Activated B cell treated with CpG ODN at 0.5 μM for 24 hours (primary cell): ENCODE measurements around the gene CADPS. TPM values are rescaled to one million over a fixed set of nuclear protein-coding genes. Genes with fewer than 3 reads are reported as not detected.

ENCODE experiments used
- ATAC-seq: fragments of 200-7000 bp; cut with Tn5 transposase; one replicate; pipeline ENCODE4 v1.10.0; 2021; ENCODE audit warnings: low read depth, mild to moderate bottlenecking, moderate library complexity
- CTCF ChIA-PET: fragments of 350-600 bp; sonication (Branson Sonifier 250); formaldehyde crosslinking; loops from one replicate; lab custom pipeline; 2021; ENCODE audit warnings: antibody characterized with exemption; lab: Charles Lee
- POLR2A ChIA-PET: fragments of 350-600 bp; sonication (Branson Sonifier 250); formaldehyde crosslinking; loops from one replicate; lab custom pipeline; 2021; ENCODE audit warnings: antibody characterized with exemption; lab: Charles Lee
- DNase-seq: peaks from one replicate; pipeline ENCODE4 v3.0.0; 2022
- H3K27ac Mint-ChIP-seq: one replicate; pipeline ENCODE4 v1.8.0; 2020; ENCODE audit warnings: mixed read lengths
- H3K27me3 Mint-ChIP-seq: one replicate; pipeline ENCODE4 v1.8.0; 2021; ENCODE audit warnings: mixed read lengths
- H3K36me3 Mint-ChIP-seq: one replicate; pipeline ENCODE4 v1.8.0; 2021; ENCODE audit warnings: low read depth, mixed read lengths
- H3K4me1 Mint-ChIP-seq: one replicate; pipeline ENCODE4 v1.8.0; 2021; ENCODE audit warnings: mixed read lengths
- H3K4me3 Mint-ChIP-seq: one replicate; pipeline ENCODE4 v1.8.0; 2020; ENCODE audit warnings: mild to moderate bottlenecking, mixed read lengths
- H3K9me3 Mint-ChIP-seq: one replicate; pipeline ENCODE4 v1.8.0; 2020; ENCODE audit warnings: mixed read lengths
- intact Hi-C: fragments of 100-400 bp; cut with micrococcal nuclease; formaldehyde crosslinking; loops from one replicate; pipeline ENCODE4 v1.15.1; 2024
- total RNA-seq: library from RNA; stranded (reverse); gene quantifications from 2 replicates; pipeline ENCODE4 v1.2.3, GENCODE V29; 2022
- TF ChIP-seq, protein P1 (sequence below): fragments of 200-600 bp; IDR thresholded peaks from one replicate; pipeline ENCODE4 v1.8.0; 2022; ENCODE audit warnings: antibody characterized with exemption, mild to moderate bottlenecking

CADPS gene
- total RNA-seq, 1 donor from 2014 or later: not detected

DNA sequence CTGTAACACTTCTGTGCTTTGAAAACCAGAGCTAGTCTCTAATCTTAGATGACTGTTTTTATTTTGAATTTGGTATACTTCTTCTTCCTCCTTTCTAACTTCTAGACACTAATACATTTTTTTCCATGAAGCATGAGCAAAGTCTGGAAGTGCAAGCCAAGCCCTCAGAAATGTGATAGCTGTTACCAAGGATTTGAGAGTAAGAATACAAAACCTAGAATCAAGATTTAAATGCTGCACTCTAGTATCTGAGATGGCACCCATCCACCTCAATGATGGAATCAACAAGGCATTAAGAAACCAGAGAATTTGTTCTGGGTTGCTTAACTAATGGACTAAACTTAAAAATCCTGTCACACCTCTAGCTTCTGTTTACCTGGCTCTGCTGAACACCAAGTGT is 511.0 kb downstream of the CADPS start:
- DNase-seq: no peak
- Mint-ChIP-seq H3K36me3 (no peaks in the 10 kb centered on the region), H3K27me3 (peaks cover 37% of the 10 kb centered on the region), H3K27ac (no peak overlapping the region), H3K4me3 (no peak overlapping the region), H3K4me1 (no peaks in the 10 kb centered on the region), H3K9me3 (peaks cover 2% of the 10 kb centered on the region)
- intact Hi-C loops: no loop called here
- POLR2A ChIA-PET: no interaction called here
- TF ChIP-seq, protein P1, sequence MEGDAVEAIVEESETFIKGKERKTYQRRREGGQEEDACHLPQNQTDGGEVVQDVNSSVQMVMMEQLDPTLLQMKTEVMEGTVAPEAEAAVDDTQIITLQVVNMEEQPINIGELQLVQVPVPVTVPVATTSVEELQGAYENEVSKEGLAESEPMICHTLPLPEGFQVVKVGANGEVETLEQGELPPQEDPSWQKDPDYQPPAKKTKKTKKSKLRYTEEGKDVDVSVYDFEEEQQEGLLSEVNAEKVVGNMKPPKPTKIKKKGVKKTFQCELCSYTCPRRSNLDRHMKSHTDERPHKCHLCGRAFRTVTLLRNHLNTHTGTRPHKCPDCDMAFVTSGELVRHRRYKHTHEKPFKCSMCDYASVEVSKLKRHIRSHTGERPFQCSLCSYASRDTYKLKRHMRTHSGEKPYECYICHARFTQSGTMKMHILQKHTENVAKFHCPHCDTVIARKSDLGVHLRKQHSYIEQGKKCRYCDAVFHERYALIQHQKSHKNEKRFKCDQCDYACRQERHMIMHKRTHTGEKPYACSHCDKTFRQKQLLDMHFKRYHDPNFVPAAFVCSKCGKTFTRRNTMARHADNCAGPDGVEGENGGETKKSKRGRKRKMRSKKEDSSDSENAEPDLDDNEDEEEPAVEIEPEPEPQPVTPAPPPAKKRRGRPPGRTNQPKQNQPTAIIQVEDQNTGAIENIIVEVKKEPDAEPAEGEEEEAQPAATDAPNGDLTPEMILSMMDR: no peak
- CTCF ChIA-PET: no interaction called here
- no peak for ATAC-seq

DNA sequence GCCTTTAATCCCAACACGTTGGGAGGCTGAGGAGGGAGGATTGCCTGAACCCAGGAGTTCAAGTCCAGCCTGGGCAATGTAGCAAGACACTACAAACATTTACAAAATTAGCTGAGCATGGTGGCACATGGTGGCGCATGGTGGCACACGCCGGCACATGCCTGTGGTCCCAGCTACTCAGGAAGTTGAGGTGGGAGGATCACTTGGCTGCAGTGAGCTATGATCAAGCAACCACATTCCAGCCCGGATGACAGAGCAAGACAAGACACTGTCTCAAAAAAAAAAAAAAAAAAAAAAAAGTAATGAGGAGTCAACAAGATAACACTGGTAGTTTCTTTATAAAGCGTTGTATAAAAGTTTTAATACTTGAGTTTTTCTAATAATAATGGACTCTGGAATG is 511.9 kb downstream of the CADPS start:
- Mint-ChIP-seq H3K9me3 (peaks cover 2% of the 10 kb centered on the region), H3K4me3 (no peak overlapping the region), H3K4me1 (no peaks in the 10 kb centered on the region), H3K36me3 (no peaks in the 10 kb centered on the region), H3K27me3 (peaks cover 32% of the 10 kb centered on the region), H3K27ac (no peak overlapping the region)
- DNase-seq: no peak
- TF ChIP-seq, protein P1: no peak
- ChIA-PET POLR2A (interaction anchor here (0.7 kb wide), 1 partner anchor 1503 kb away, joined by 7 read pairs; no protein-coding TSS in a partner anchor), CTCF (no interaction called here)
- no peak for ATAC-seq
- intact Hi-C loops: no loop called here

DNA sequence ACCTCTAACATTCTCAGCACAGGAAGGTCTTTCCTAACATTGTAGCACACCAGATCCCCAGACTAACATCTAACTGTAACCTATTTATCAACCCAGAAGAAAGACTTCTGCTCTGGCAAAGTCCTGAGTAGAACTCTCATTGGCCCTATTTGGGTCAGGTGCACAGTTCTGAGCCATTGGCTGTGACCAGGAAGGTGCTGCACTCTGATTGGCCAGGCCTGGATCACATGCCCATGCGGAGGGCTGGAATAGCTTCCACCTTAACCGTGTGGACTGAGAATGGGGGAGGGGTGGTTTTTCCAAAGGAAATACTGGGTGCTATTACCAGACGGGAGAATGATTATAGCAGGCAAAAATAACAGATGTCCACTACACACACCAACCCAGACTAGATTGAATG is 513.4 kb downstream of the CADPS start:
- H3K9me3 Mint-ChIP-seq: peaks cover 2% of the 10 kb centered on the region
- H3K27me3 Mint-ChIP-seq: peaks cover 17% of the 10 kb centered on the region
- ChIA-PET POLR2A (no interaction called here), CTCF (no interaction called here)
- TF ChIP-seq, protein P1: no peak
- no peak for ATAC-seq
- H3K27ac Mint-ChIP-seq: no peak overlapping the region
- H3K36me3 Mint-ChIP-seq: no peaks in the 10 kb centered on the region
- H3K4me1 Mint-ChIP-seq: no peaks in the 10 kb centered on the region
- intact Hi-C loops: no loop called here
- no peak for DNase-seq
- H3K4me3 Mint-ChIP-seq: no peak overlapping the region

DNA sequence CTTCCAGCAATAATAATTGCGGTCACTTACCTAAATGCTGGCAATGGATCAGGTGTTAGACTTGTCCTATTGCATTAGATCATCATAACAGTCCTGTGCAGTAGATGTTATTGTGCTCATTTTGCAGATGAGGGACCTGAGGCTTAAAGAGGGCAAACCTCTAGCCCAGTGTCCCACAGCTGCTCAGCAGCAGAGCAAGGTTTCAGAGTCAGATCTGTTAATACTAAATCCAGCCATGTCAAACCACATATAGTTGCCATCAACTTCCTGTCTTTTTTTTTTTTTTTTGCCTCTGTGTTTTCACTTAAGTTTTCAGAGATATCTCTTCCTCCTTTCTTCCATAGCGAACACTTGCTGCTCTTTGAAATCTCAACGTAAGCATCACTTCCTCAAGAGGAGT is 514.0 kb downstream of the CADPS start:
- Mint-ChIP-seq H3K36me3 (no peaks in the 10 kb centered on the region), H3K27me3 (peaks cover 13% of the 10 kb centered on the region), H3K4me1 (no peaks in the 10 kb centered on the region), H3K9me3 (peaks cover 2% of the 10 kb centered on the region), H3K27ac (no peak overlapping the region), H3K4me3 (no peak overlapping the region)
- TF ChIP-seq, protein P1: no peak
- ChIA-PET CTCF (no interaction called here), POLR2A (no interaction called here)
- ATAC-seq (no peak), DNase-seq (no peak)
- intact Hi-C loops: no loop called here

DNA sequence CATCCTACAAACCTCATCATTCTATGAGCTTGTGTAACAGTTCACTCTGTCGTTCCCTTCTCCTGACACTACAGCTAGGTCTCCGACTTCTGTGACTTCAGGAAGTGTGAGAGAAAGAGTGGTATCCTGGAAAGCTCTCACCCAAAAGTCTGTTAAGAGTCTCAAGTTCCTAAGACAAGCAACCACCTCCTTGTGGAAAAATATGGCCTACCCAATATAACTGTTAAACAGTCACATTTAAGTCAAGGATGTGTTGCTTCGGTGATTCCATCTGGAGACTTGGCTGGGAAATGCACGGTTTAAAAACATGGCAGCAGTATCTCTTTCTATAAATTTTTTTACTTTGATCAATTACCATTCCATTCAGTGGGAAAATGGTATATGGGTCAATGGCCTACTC is 515.7 kb downstream of the CADPS start:
- no peak for ATAC-seq
- TF ChIP-seq, protein P1: no peak

More for the DNA sequence above, 515.7 kb downstream of the CADPS start:
- no peaks in the 10 kb centered on the region for H3K4me1 Mint-ChIP-seq
- no peaks in the 10 kb centered on the region for H3K36me3 Mint-ChIP-seq
- H3K27ac Mint-ChIP-seq: no peak overlapping the region
- no peak for DNase-seq
- ChIA-PET CTCF (no interaction called here), POLR2A (no interaction called here)
- H3K9me3 Mint-ChIP-seq: peaks cover 2% of the 10 kb centered on the region
- no peak overlapping the region for H3K4me3 Mint-ChIP-seq
- intact Hi-C loops: no loop called here
- H3K27me3 Mint-ChIP-seq: peaks cover 2% of the 10 kb centered on the region
